ENCODE data around the gene MYO10.

Gene MYO10

GRCh38 chr5:16965581-16965980, 29.5 kb upstream of the MYO10 start:
- H3K27me3 Mint-ChIP-seq (ENCODE audit: low read depth): no peaks in the 10 kb centered on the region

GRCh38 chr5:16963821-16964220, 27.7 kb upstream of the MYO10 start:
- no peaks in the 10 kb centered on the region for H3K36me3 Mint-ChIP-seq (ENCODE audit: low read depth)
- TF ChIP-seq, protein P1, sequence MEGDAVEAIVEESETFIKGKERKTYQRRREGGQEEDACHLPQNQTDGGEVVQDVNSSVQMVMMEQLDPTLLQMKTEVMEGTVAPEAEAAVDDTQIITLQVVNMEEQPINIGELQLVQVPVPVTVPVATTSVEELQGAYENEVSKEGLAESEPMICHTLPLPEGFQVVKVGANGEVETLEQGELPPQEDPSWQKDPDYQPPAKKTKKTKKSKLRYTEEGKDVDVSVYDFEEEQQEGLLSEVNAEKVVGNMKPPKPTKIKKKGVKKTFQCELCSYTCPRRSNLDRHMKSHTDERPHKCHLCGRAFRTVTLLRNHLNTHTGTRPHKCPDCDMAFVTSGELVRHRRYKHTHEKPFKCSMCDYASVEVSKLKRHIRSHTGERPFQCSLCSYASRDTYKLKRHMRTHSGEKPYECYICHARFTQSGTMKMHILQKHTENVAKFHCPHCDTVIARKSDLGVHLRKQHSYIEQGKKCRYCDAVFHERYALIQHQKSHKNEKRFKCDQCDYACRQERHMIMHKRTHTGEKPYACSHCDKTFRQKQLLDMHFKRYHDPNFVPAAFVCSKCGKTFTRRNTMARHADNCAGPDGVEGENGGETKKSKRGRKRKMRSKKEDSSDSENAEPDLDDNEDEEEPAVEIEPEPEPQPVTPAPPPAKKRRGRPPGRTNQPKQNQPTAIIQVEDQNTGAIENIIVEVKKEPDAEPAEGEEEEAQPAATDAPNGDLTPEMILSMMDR (IDR thresholded peaks at IDR 0.05; ENCODE audit: unreplicated experiment in 3 of 3): no peak
- no peak overlapping the region for H3K4me3 Mint-ChIP-seq
- H3K9me3 Mint-ChIP-seq: no peaks in the 10 kb centered on the region
- peaks cover 4% of the 10 kb centered on the region for H3K27me3 Mint-ChIP-seq (ENCODE audit: low read depth)
- peaks cover 13% of the 10 kb centered on the region for H3K4me1 Mint-ChIP-seq
- no peak overlapping the region for H3K27ac Mint-ChIP-seq

More at GRCh38 chr5:16965581-16965980, 29.5 kb upstream of the MYO10 start:
- H3K4me3 Mint-ChIP-seq: no peak overlapping the region
- H3K36me3 Mint-ChIP-seq (ENCODE audit: low read depth): no peaks in the 10 kb centered on the region
- peak overlapping the region in 2 of 3 experiments; percentile 31 to 43 for H3K27ac Mint-ChIP-seq
- TF ChIP-seq, protein P1 (IDR thresholded peaks at IDR 0.05; ENCODE audit: unreplicated experiment in 3 of 3): no peak
- peaks cover 13% of the 10 kb centered on the region for H3K4me1 Mint-ChIP-seq
- no peaks in the 10 kb centered on the region for H3K9me3 Mint-ChIP-seq

GRCh38 chr5:16961131-16961530, 25.0 kb upstream of the MYO10 start:
- Mint-ChIP-seq H3K27ac (no peak overlapping the region), H3K4me1 (peaks cover 18% of the 10 kb centered on the region), H3K4me3 (no peak overlapping the region), H3K9me3 (peaks cover 3% of the 10 kb centered on the region), H3K27me3 (ENCODE audit: low read depth) (peaks cover 8% of the 10 kb centered on the region), H3K36me3 (ENCODE audit: low read depth) (no peaks in the 10 kb centered on the region)
- TF ChIP-seq, protein P1 (IDR thresholded peaks at IDR 0.05; ENCODE audit: unreplicated experiment in 3 of 3): no peak

GRCh38 chr5:16957304-16958196, 21.5 kb upstream of the MYO10 start:
- peaks cover 3% of the 10 kb centered on the region for H3K9me3 Mint-ChIP-seq
- peaks cover 10% of the 10 kb centered on the region for H3K4me1 Mint-ChIP-seq
- no peaks in the 10 kb centered on the region for H3K36me3 Mint-ChIP-seq (ENCODE audit: low read depth)
- TF ChIP-seq, protein P1 (IDR thresholded peaks at IDR 0.05; ENCODE audit: unreplicated experiment in 3 of 3): no peak
- no peak overlapping the region for H3K4me3 Mint-ChIP-seq
- no peak overlapping the region for H3K27ac Mint-ChIP-seq
- H3K27me3 Mint-ChIP-seq (ENCODE audit: low read depth): peaks cover 8% of the 10 kb centered on the region

DNA sequence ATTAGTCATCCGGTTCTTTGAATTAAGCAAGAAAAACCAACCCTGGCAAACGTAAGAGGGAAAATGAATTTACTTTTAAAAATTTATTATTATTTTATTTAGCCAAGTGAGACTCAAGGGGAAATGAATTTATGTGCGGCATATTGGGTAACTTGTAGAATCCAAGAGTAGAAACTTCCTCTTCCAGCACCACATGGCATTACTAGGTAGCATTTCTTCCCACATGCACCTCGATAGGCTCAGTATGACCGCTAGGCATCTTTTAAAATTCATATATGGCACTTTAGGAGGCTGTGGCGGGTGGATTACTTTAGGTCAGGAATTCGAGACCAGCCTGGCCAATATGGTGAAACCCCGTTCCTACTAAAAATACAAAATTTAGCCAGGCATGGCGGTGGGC, 17.6 kb upstream of the MYO10 start:
- peaks cover 8% of the 10 kb centered on the region for H3K27me3 Mint-ChIP-seq (ENCODE audit: low read depth)
- H3K4me1 Mint-ChIP-seq: peaks cover 10% of the 10 kb centered on the region
- H3K36me3 Mint-ChIP-seq (ENCODE audit: low read depth): no peaks in the 10 kb centered on the region
- H3K27ac Mint-ChIP-seq: peak overlapping the region in 1 of 3 experiments; percentile 17
- TF ChIP-seq, protein P1 (IDR thresholded peaks at IDR 0.05; ENCODE audit: unreplicated experiment in 3 of 3): no peak
- H3K9me3 Mint-ChIP-seq: peaks cover 3% of the 10 kb centered on the region
- no peak overlapping the region for H3K4me3 Mint-ChIP-seq

All from nephron (organoid).